HepG2 (cell line): ENCODE results near the gene VARS2. TPM values are rescaled to one million over a fixed set of nuclear protein-coding genes. Genes with fewer than 3 reads are reported as not detected.

ENCODE experiments used
- BCLAF1 ChIP-seq: fragments of 450-650 bp; IDR thresholded peaks from 2 replicates; pipeline ENCODE4 v1.6.1; 2017; ENCODE audit warnings: mild to moderate bottlenecking
- CHD2 ChIP-seq: IDR thresholded peaks from 2 replicates; pipeline ENCODE4 v1.6.1; 2011; ENCODE audit warnings: low read depth, low read length, improper control_type of control experiment
- CREBL2 ChIP-seq: sonication (generic); formaldehyde crosslinking; IDR thresholded peaks from 2 replicates; pipeline ENCODE4 v1.8.1; 2023; ENCODE audit warnings: missing genetic modification reagents, mild to moderate bottlenecking, borderline replicate concordance
- HES4 ChIP-seq: sonication (generic); formaldehyde crosslinking; IDR thresholded peaks from 2 replicates; pipeline ENCODE4 v1.9.0; 2021; ENCODE audit warnings: mild to moderate bottlenecking, missing genetic modification reagents, borderline replicate concordance
- NR2F2 ChIP-seq: IDR thresholded peaks from 2 replicates; pipeline ENCODE4 v1.6.1; 2012; ENCODE audit warnings: low read depth, inconsistent platforms, borderline replicate concordance
- TGIF2 ChIP-seq: IDR thresholded peaks from 2 replicates; pipeline ENCODE4 v1.6.1; 2016; ENCODE audit warnings: control low read depth, missing compliant biosample characterization
- THYN1 ChIP-seq: sonication (generic); formaldehyde crosslinking; IDR thresholded peaks from 2 replicates; pipeline ENCODE4 v1.8.1; 2023; ENCODE audit warnings: low read depth, mild to moderate bottlenecking, moderate library complexity, missing genetic modification reagents, borderline replicate concordance
- ZBTB39 ChIP-seq: sonication (generic); formaldehyde crosslinking; IDR thresholded peaks from 2 replicates; pipeline ENCODE4 v1.5.0; 2020; ENCODE audit warnings: missing genetic modification reagents
- ZEB1 ChIP-seq: IDR thresholded peaks from 2 replicates; pipeline ENCODE4 v1.6.1; 2012; ENCODE audit warnings: mild to moderate bottlenecking, low read depth, inconsistent platforms; ENCODE audit not compliant: insufficient replicate concordance
- ZNF329 ChIP-seq: sonication (generic); formaldehyde crosslinking; IDR thresholded peaks from 2 replicates; pipeline ENCODE4 v1.9.0; 2021; ENCODE audit warnings: low read depth, mild to moderate bottlenecking, missing genetic modification reagents
- ZNF34 ChIP-seq: sonication (generic); formaldehyde crosslinking; IDR thresholded peaks from 2 replicates; pipeline ENCODE4 v1.4.0; 2020; ENCODE audit warnings: mild to moderate bottlenecking, missing genetic modification reagents, borderline replicate concordance
- ZNF441 ChIP-seq: sonication (generic); formaldehyde crosslinking; IDR thresholded peaks from 2 replicates; pipeline ENCODE4 v1.7.0; 2021; ENCODE audit warnings: missing genetic modification reagents, borderline replicate concordance
- ZNF605 ChIP-seq: sonication (generic); formaldehyde crosslinking; IDR thresholded peaks from 2 replicates; pipeline ENCODE4 v1.8.0; 2022; ENCODE audit warnings: mild to moderate bottlenecking, missing genetic modification reagents
- ZNF609 ChIP-seq: sonication (generic); formaldehyde crosslinking; IDR thresholded peaks from 2 replicates; pipeline ENCODE4 v1.4.0; 2020; ENCODE audit warnings: mild to moderate bottlenecking, missing genetic modification reagents, borderline replicate concordance
- ZNF614 ChIP-seq: IDR thresholded peaks from 2 replicates; pipeline ENCODE4 v1.6.1; 2018; ENCODE audit warnings: missing biosample characterization, missing genetic modification reagents, inconsistent platforms, borderline replicate concordance
- ZNF7 ChIP-seq: IDR thresholded peaks from 2 replicates; pipeline ENCODE4 v1.6.1; 2016; ENCODE audit warnings: missing biosample characterization, missing genetic modification reagents
- ZNF788 ChIP-seq: sonication (generic); formaldehyde crosslinking; IDR thresholded peaks from 2 replicates; pipeline ENCODE4 v1.5.0; 2020; ENCODE audit warnings: mild to moderate bottlenecking, missing genetic modification reagents, borderline replicate concordance
- polyA plus RNA-seq, 8 experiments: library from polyadenylated mRNA; depleted of rRNA in 3 of 8; stranded (reverse) in 7 of 8; unstranded in 1 of 8; fragments of >200 nt; fragmentation: Illumina TruSeq in 4 of 8; extraction: Trizol in 4 of 8; gene quantifications; 2 replicates each; pipeline versions ENCODE4 v1.2.1 to v1.2.3, GENCODE V29; 2011 to 2016; ENCODE audit warnings: low read depth in 4 of 8, missing spikeins in 1 of 8, mixed read lengths in 1 of 8; ENCODE audit not compliant: insufficient read depth in 1 of 8
- total RNA-seq, 5 experiments: library from RNA; depleted of rRNA; stranded (reverse); fragments of >200 nt; fragmentation: Illumina TruSeq; extraction: Trizol; gene quantifications; 2 replicates each; pipeline ENCODE4 v1.2.3, GENCODE V29; 2016; ENCODE audit warnings: low read depth in 1 of 5

The VARS2 gene
- total and polyA plus RNA-seq, 2 of the 13 experiments (the other 11 are each of a cell fraction or from before 2014, with no cell fraction given), result 61.8 to 71.8 TPM

GRCh38 chr6:30877419-30878262, 36.4 kb upstream of the VARS2 start (continued):
- TF ChIP-seq BCLAF1 (no peak), ZNF441 (CRISPR knock-in tag) (no peak), ZNF34 (CRISPR knock-in tag) (no peak), NR2F2 (no peak), ZNF605 (CRISPR knock-in tag) (peak; percentile 68), ZNF7 (CRISPR knock-in tag) (no peak), CREBL2 (CRISPR knock-in tag) (no peak), ZNF788 (CRISPR knock-in tag) (peak; percentile 80; the same call in 1 of the 2 replicates), TGIF2 (CRISPR knock-in tag) (peak; percentile 87), HES4 (CRISPR knock-in tag) (no peak), THYN1 (CRISPR knock-in tag) (no peak), ZEB1 (no peak), ZNF614 (CRISPR knock-in tag) (0 out of 2 replicates have a peak, but pooled peaks have one; percentile 36), ZNF609 (CRISPR knock-in tag) (0 out of 2 replicates have a peak, but pooled peaks have one; percentile 4), ZNF329 (no peak), CHD2 (no peak), ZBTB39 (CRISPR knock-in tag) (no peak)
